OCI-LY7 (cell line): ENCODE data around the gene KDM6A. TPM values are rescaled to one million over a fixed set of nuclear protein-coding genes. Genes with fewer than 3 reads are reported as not detected.

Experiments
- BruUV-seq: library from RNA; stranded (reverse); fragments of 400-500 nt; replicated peaks from 2 replicates; lab custom pipeline; 2021; lab: Mats Ljungman, UMichigan
- CTCF ChIA-PET: fragments of 300-600 bp; sonication (Branson Sonifier 250); formaldehyde crosslinking; loops from one replicate; lab custom pipeline; 2022; ENCODE audit warnings: antibody characterized with exemption; ENCODE audit not compliant: unreplicated experiment; lab: Charles Lee
- POLR2A ChIA-PET: fragments of 300-600 bp; sonication (Branson Sonifier 250); formaldehyde crosslinking; loops from one replicate; lab custom pipeline; 2022; ENCODE audit warnings: antibody characterized with exemption; lab: Charles Lee
- DNase-seq: peaks from one replicate; pipeline ENCODE4 v3.0.0-alpha.2; 2015; ENCODE audit warnings: low spot score
- H2AFZ ChIP-seq: fragments of 200-600 bp; sonication (generic), shearing (Covaris generic); 2 replicates; pipeline ENCODE4 v1.6.1; 2014; ENCODE audit warnings: mild to moderate bottlenecking, antibody characterized with exemption, low read length, moderate library complexity
- H3K27ac ChIP-seq: fragments of 200-600 bp; sonication (generic); 2 replicates; pipeline ENCODE4 v1.5.1; 2014; ENCODE audit warnings: mixed run types, low read depth, mild to moderate bottlenecking, moderate library complexity, low read length, inconsistent platforms; ENCODE audit not compliant: poor library complexity, severe bottlenecking
- H3K36me3 ChIP-seq: fragments of 200-600 bp; sonication (generic); 2 replicates; pipeline ENCODE4 v1.6.1; 2014; ENCODE audit warnings: mild to moderate bottlenecking, antibody characterized with exemption, low read length, moderate library complexity, mixed read lengths; ENCODE audit not compliant: insufficient read depth
- H3K4me1 ChIP-seq: fragments of 200-600 bp; sonication (generic); 2 replicates; pipeline ENCODE4 v1.5.1; 2014; ENCODE audit warnings: mild to moderate bottlenecking, low read length; ENCODE audit not compliant: insufficient read depth, poor library complexity, severe bottlenecking
- H3K4me2 ChIP-seq: fragments of 200-600 bp; sonication (generic); 2 replicates; pipeline ENCODE4 v1.6.1; 2014; ENCODE audit warnings: mild to moderate bottlenecking, low read length
- H3K4me3 ChIP-seq: fragments of 200-600 bp; sonication (generic); 2 replicates; pipeline ENCODE4 v1.5.1; 2014; ENCODE audit warnings: mild to moderate bottlenecking, low read depth, low read length; ENCODE audit not compliant: poor library complexity, severe bottlenecking
- H3K79me2 ChIP-seq: fragments of 200-600 bp; sonication (generic); 2 replicates; pipeline ENCODE4 v1.6.1; 2016; ENCODE audit warnings: low read depth, mild to moderate bottlenecking, low read length, moderate library complexity, mixed read lengths; ENCODE audit not compliant: insufficient read depth
- H3K9me2 ChIP-seq: fragments of 200-600 bp; sonication (generic); 2 replicates; pipeline ENCODE4 v1.6.1; 2016; ENCODE audit warnings: mild to moderate bottlenecking, low read length, mixed read lengths; ENCODE audit not compliant: insufficient read depth
- H3K9me3 ChIP-seq: fragments of 200-600 bp; sonication (generic); 2 replicates; pipeline ENCODE4 v1.6.1; 2014; ENCODE audit warnings: mild to moderate bottlenecking, mixed run types, low read length, mixed read lengths
- H4K20me1 ChIP-seq: fragments of 200-600 bp; sonication (generic); 2 replicates; pipeline ENCODE4 v1.6.1; 2014; ENCODE audit warnings: mild to moderate bottlenecking, antibody characterized with exemption, low read length, moderate library complexity, mixed read lengths; ENCODE audit not compliant: insufficient read depth
- CTCF ChIP-seq: fragments of 200-600 bp; sonication (generic); conservative IDR thresholded peaks from 2 replicates; pipeline ENCODE4 v1.5.1; 2014; ENCODE audit warnings: mild to moderate bottlenecking, antibody characterized with exemption, low read length, moderate library complexity, mixed read lengths
- EZH2phosphoT487 ChIP-seq: fragments of 200-600 bp; sonication (generic); IDR thresholded peaks from 2 replicates; pipeline ENCODE4 v1.6.1; 2018; ENCODE audit warnings: low read depth, borderline replicate concordance, mild to moderate bottlenecking, mixed run types, antibody characterized with exemption, low read length, moderate library complexity, mixed read lengths
- intact Hi-C: fragments of 100-400 bp; cut with micrococcal nuclease; formaldehyde crosslinking; loops from one replicate; pipeline ENCODE4 v1.10.0; 2022; ENCODE audit not compliant: unreplicated experiment
- total RNA-seq, 2 experiments: library from RNA; depleted of rRNA in 1 of 2; stranded (reverse); fragments of >200 nt in 1 of 2; shearing (Covaris generic) in 1 of 2; gene quantifications; 2 replicates each; pipeline ENCODE4 v1.2.3, GENCODE V29; 2014 to 2022

The KDM6A gene
- total RNA-seq, 2 experiments from 2014 or later: 20.5 to 23.4 TPM

- Histone ChIP-seq H4K20me1 (no peaks in the 10 kb centered on the region), H3K79me2 (peaks cover 100% of the 10 kb centered on the region), H3K4me3 (peak overlapping the region; percentile 16), H3K36me3 (peaks cover 5% of the 10 kb centered on the region; the same call in 1 of the 2 replicates), H2AFZ (no peak overlapping the region), H3K27ac (peak overlapping the region; percentile 63), H3K9me3 (no peaks in the 10 kb centered on the region), H3K4me1 (peaks cover 81% of the 10 kb centered on the region), H3K4me2 (peak overlapping the region; percentile 75), H3K9me2 (no peaks in the 10 kb centered on the region)
- BruUV-seq: no TSS peak
- intact Hi-C loops: no loop called here
- TF ChIP-seq CTCF (no peak), EZH2phosphoT487 (no peak)
- ChIA-PET POLR2A (interaction anchor here (0.6 kb wide), 1 partner anchor 165 kb away, joined by 7 read pairs; no protein-coding TSS in a partner anchor), CTCF (no interaction called here)
- no peak for DNase-seq
These were observed 30.1 kb downstream of the KDM6A start for GRCh38 chrX:44903107-44903506.

GRCh38 chrX:44903830-44904530 is 31.0 kb downstream of the KDM6A start:
- DNase-seq: peak; percentile 49
- Histone ChIP-seq H3K27ac (peak overlapping the region; percentile 63), H3K36me3 (peaks cover 5% of the 10 kb centered on the region; the same call in 1 of the 2 replicates), H3K4me1 (peaks cover 81% of the 10 kb centered on the region), H3K9me3 (no peaks in the 10 kb centered on the region), H3K4me3 (peak overlapping the region; percentile 59), H3K9me2 (no peaks in the 10 kb centered on the region), H2AFZ (no peak overlapping the region), H3K4me2 (peak overlapping the region; percentile 75), H4K20me1 (no peaks in the 10 kb centered on the region), H3K79me2 (peaks cover 100% of the 10 kb centered on the region)
- TF ChIP-seq CTCF: no peak
- CTCF ChIA-PET: no interaction called here
- intact Hi-C loops: no loop called here
- POLR2A ChIA-PET: interaction anchor here (0.6 to 0.9 kb wide), 2 partner anchors 31 to 165 kb away, joined by 4 to 7 read pairs; partner anchors contain the start of gene KDM6A
- no TSS peak for BruUV-seq

GRCh38 chrX:44904542-44905115 is 31.6 kb downstream of the KDM6A start:
- H3K9me2 ChIP-seq: no peaks in the 10 kb centered on the region
- no peaks in the 10 kb centered on the region for H4K20me1 ChIP-seq
- peak overlapping the region; percentile 62 for H3K4me3 ChIP-seq
- H3K27ac ChIP-seq: peak overlapping the region; percentile 63
- CTCF ChIA-PET: no interaction called here
- intact Hi-C loops: no loop called here
- BruUV-seq: no TSS peak
- H3K9me3 ChIP-seq: no peaks in the 10 kb centered on the region
- no peak overlapping the region for H2AFZ ChIP-seq
- peaks cover 74% of the 10 kb centered on the region for H3K4me1 ChIP-seq
- peak; percentile 42; the same call in 1 of the 2 replicates for TF ChIP-seq CTCF
- no peak for TF ChIP-seq EZH2phosphoT487
- DNase-seq: no peak
- H3K79me2 ChIP-seq: peaks cover 100% of the 10 kb centered on the region
- POLR2A ChIA-PET: interaction anchor here (0.9 to 1.8 kb wide), 2 partner anchors 10 to 32 kb away, joined by 4 read pairs; partner anchors contain the start of gene KDM6A
- H3K4me2 ChIP-seq: peak overlapping the region; percentile 75
- H3K36me3 ChIP-seq: peaks cover 5% of the 10 kb centered on the region; the same call in 1 of the 2 replicates
